Thoracic aorta (tissue), 2 donors: Measurements from ENCODE around the gene CMTM2. TPM values are rescaled to one million over a fixed set of nuclear protein-coding genes. Genes with fewer than 3 reads are reported as not detected.

Source experiments
- ATAC-seq: fragments of 150-250 bp; one replicate; pipeline ENCODE4 v1.8.0; 2017; ENCODE audit warnings: low read depth; ENCODE audit not compliant: insufficient number of reproducible peaks, low FRiP score
- DNase-seq: peaks from one replicate; pipeline ENCODE4 v3.0.0-alpha.2; 2020; ENCODE audit warnings: low spot score
- H3K27ac ChIP-seq, 2 donors: fragments of 200-600 bp; sonication (generic); 1 replicate in 1 of 2; 2 replicates in 1 of 2; pipeline ENCODE4 v1.5.1; 2016; ENCODE audit warnings: mild to moderate bottlenecking in 2 of 2, moderate library complexity in 2 of 2
- H3K27me3 ChIP-seq: fragments of 200-600 bp; sonication (generic); replicated peaks from 2 replicates; pipeline ENCODE4 v1.6.0; 2016; ENCODE audit warnings: mild to moderate bottlenecking; ENCODE audit not compliant: insufficient read depth
- H3K36me3 ChIP-seq: fragments of 200-600 bp; sonication (generic); one replicate; pipeline ENCODE4 v1.5.1; 2016
- H3K4me1 ChIP-seq, 2 donors: fragments of 200-600 bp; sonication (generic); 1 replicate in 1 of 2; 2 replicates in 1 of 2; pipeline versions ENCODE4 v1.5.1 to v1.6.0; 2016; ENCODE audit warnings: low read depth in 2 of 2, mild to moderate bottlenecking in 1 of 2; ENCODE audit not compliant: control insufficient read depth in 1 of 2
- H3K4me3 ChIP-seq: fragments of 200-600 bp; sonication (generic); 2 replicates; pipeline ENCODE4 v1.5.1; 2016; ENCODE audit warnings: mild to moderate bottlenecking
- H3K9me3 ChIP-seq: fragments of 200-600 bp; sonication (generic); 2 replicates; pipeline ENCODE4 v1.5.1; 2016
- CTCF ChIP-seq: fragments of 200-600 bp; sonication (generic); IDR thresholded peaks from one replicate; pipeline ENCODE4 v1.5.1; 2019; ENCODE audit warnings: antibody characterized with exemption
- total RNA-seq, 2 donors: library from RNA; depleted of rRNA; stranded (reverse); fragments of >200 nt; gene quantifications; one replicate each; pipeline versions ENCODE4 v1.1.0 to v1.2.3, GENCODE V29; 2016

CMTM2 gene
- total RNA-seq = 1 to 10 TPM in 1 of 2 donors, not detected in 1; 1.7 TPM

GRCh38 chr16:66578651-66579531 lies at the start of gene CMTM2:
CMTM2 (plus strand) TSS chr16:66579463; CDS start chr16:66579608, 145 bp downstream.
- H3K36me3 ChIP-seq = no peaks in the 10 kb centered on the region
- H3K9me3 ChIP-seq = no peaks in the 10 kb centered on the region
- TF ChIP-seq CTCF = no peak
- peak within 1 kb of the TSS; percentile 65 for H3K4me3 ChIP-seq
- peaks cover 7 to 30% of the 10 kb centered on the region in 2 donors for H3K4me1 ChIP-seq
- H3K27me3 ChIP-seq = no peaks in the 10 kb centered on the region
- no peak within 1 kb of the TSS for H3K27ac ChIP-seq
- DNase-seq (no peak), ATAC-seq (no peak)

GRCh38 chr16:66529475-66529874 lies 49.8 kb upstream of the CMTM2 start:
- Histone ChIP-seq H3K27ac (no peak overlapping the region), H3K9me3 (no peaks in the 10 kb centered on the region), H3K27me3 (no peaks in the 10 kb centered on the region), H3K36me3 (peaks cover 57% of the 10 kb centered on the region), H3K4me1 (no peaks in the 10 kb centered on the region), H3K4me3 (no peak overlapping the region)
- ATAC-seq (no peak), DNase-seq (no peak)
- TF ChIP-seq CTCF = no peak

- ATAC-seq = no peak
- no peak overlapping the region for H3K4me3 ChIP-seq
Measured at GRCh38 chr16:66534376-66534799, 44.9 kb upstream of the CMTM2 start.

GRCh38 chr16:66536525-66536924 lies 42.7 kb upstream of the CMTM2 start:
- Histone ChIP-seq H3K9me3 (no peaks in the 10 kb centered on the region), H3K4me3 (no peak overlapping the region), H3K4me1 (no peaks in the 10 kb centered on the region), H3K36me3 (peaks cover 23% of the 10 kb centered on the region), H3K27ac (no peak overlapping the region), H3K27me3 (no peaks in the 10 kb centered on the region)
- TF ChIP-seq CTCF = no peak
- DNase-seq (no peak), ATAC-seq (no peak)

More at GRCh38 chr16:66534376-66534799, 44.9 kb upstream of the CMTM2 start:
- peaks cover 42% of the 10 kb centered on the region for H3K36me3 ChIP-seq
- H3K27me3 ChIP-seq = no peaks in the 10 kb centered on the region
- no peaks in the 10 kb centered on the region for H3K4me1 ChIP-seq
- H3K9me3 ChIP-seq = no peaks in the 10 kb centered on the region
- no peak for TF ChIP-seq CTCF
- no peak for DNase-seq
- no peak overlapping the region for H3K27ac ChIP-seq

GRCh38 chr16:66537236-66537635 lies 42.0 kb upstream of the CMTM2 start:
- Histone ChIP-seq H3K27me3 (no peaks in the 10 kb centered on the region), H3K4me3 (no peak overlapping the region), H3K27ac (no peak overlapping the region), H3K4me1 (no peaks in the 10 kb centered on the region), H3K9me3 (no peaks in the 10 kb centered on the region), H3K36me3 (peaks cover 23% of the 10 kb centered on the region)
- no peak for DNase-seq
- no peak for TF ChIP-seq CTCF
- no peak for ATAC-seq
